Measurements from ENCODE around the gene ATP4A. TPM values are rescaled to one million over a fixed set of nuclear protein-coding genes. Genes with fewer than 3 reads are reported as not detected.

ATP4A gene
- total RNA-seq, 4 donors from 2014 or later, result 0.18 TPM; not detected in 3

GRCh38 chr19:35507561-35507960 is 55.9 kb downstream of the ATP4A start:
- no peak overlapping the region for H3K4me3 ChIP-seq
- no peak for DNase-seq
- no peak overlapping the region for H3K27ac ChIP-seq
- intact Hi-C loops (cut with DNase I), result no loop called here
- TF ChIP-seq CTCF (IDR thresholded peaks at IDR 0.05) (no peak), POLR2A (IDR thresholded peaks at IDR 0.05) (no peak)
- 78 to 81% methylated on average over 6 to 7 of the region's 11 CpGs for WGBS, 2 donors
- peaks cover 5 to 27% (median 13%) of the 10 kb centered on the region in 3 donors for H3K4me1 ChIP-seq
- peaks cover 0 to 53% (median 0%) of the 10 kb centered on the region in 4 donors for H3K27me3 ChIP-seq
- H3K36me3 ChIP-seq, result peaks cover 0 to 21% (median 0%) of the 10 kb centered on the region in 3 donors
- no peaks in the 10 kb centered on the region for H3K9me3 ChIP-seq

- H3K9me3 ChIP-seq, result no peaks in the 10 kb centered on the region
- H3K27ac ChIP-seq, result no peak overlapping the region
- H3K4me3 ChIP-seq, result no peak overlapping the region
- H3K4me1 ChIP-seq, result peaks cover 5 to 25% (median 13%) of the 10 kb centered on the region in 3 donors
- no peak for TF ChIP-seq POLR2A (IDR thresholded peaks at IDR 0.05)
- no peak for TF ChIP-seq CTCF (IDR thresholded peaks at IDR 0.05)
- intact Hi-C loops (cut with DNase I), result no loop called here
- WGBS, 2 donors, result 81 to 85% methylated on average over 7 of the region's 7 CpGs
- DNase-seq, result no peak
- peaks cover 0 to 21% (median 0%) of the 10 kb centered on the region in 3 donors for H3K36me3 ChIP-seq
- H3K27me3 ChIP-seq, result peaks cover 0 to 38% (median 0%) of the 10 kb centered on the region in 4 donors
These were observed 57.4 kb downstream of the ATP4A start for GRCh38 chr19:35506011-35506410.

GRCh38 chr19:35502751-35503150 is 60.7 kb downstream of the ATP4A start:
- intact Hi-C loops (cut with DNase I), result no loop called here
- DNase-seq, result no peak
- Histone ChIP-seq H3K4me1 (no peaks in the 10 kb centered on the region), H3K4me3 (no peak overlapping the region), H3K27me3 (peaks cover 0 to 13% (median 0%) of the 10 kb centered on the region in 4 donors), H3K9me3 (no peaks in the 10 kb centered on the region), H3K27ac (no peak overlapping the region), H3K36me3 (peaks cover 0 to 21% (median 0%) of the 10 kb centered on the region in 3 donors)
- WGBS, 2 donors, result 90 to 91% methylated on average over 2 to 4 of the region's 4 CpGs
- TF ChIP-seq POLR2A (IDR thresholded peaks at IDR 0.05), result no peak
- TF ChIP-seq CTCF (IDR thresholded peaks at IDR 0.05), result no peak

- Histone ChIP-seq H3K27ac (no peak overlapping the region), H3K36me3 (peaks cover 0 to 21% (median 0%) of the 10 kb centered on the region in 3 donors), H3K27me3 (peaks cover 0 to 4% (median 0%) of the 10 kb centered on the region in 4 donors), H3K4me3 (no peak overlapping the region), H3K9me3 (no peaks in the 10 kb centered on the region), H3K4me1 (no peaks in the 10 kb centered on the region)
- TF ChIP-seq CTCF (IDR thresholded peaks at IDR 0.05), result no peak
- no peak for TF ChIP-seq POLR2A (IDR thresholded peaks at IDR 0.05)
- no peak for DNase-seq
- 40 to 90% methylated on average over 1 to 5 of the region's 15 CpGs for WGBS, 2 donors
- intact Hi-C loops (cut with DNase I), result no loop called here
These were observed 61.8 kb downstream of the ATP4A start for GRCh38 chr19:35501684-35502083.

GRCh38 chr19:35500611-35501010 is 62.8 kb downstream of the ATP4A start:
- Histone ChIP-seq H3K4me1 (peaks cover under 1 to 1% (median 1%) of the 10 kb centered on the region in 3 donors), H3K27ac (no peak overlapping the region), H3K4me3 (no peak overlapping the region), H3K9me3 (no peaks in the 10 kb centered on the region), H3K27me3 (peaks cover 0 to 4% (median 0%) of the 10 kb centered on the region in 4 donors), H3K36me3 (peaks cover 0 to 13% (median 0%) of the 10 kb centered on the region in 3 donors)
- 84 to 100% methylated on average over 1 to 8 of the region's 10 CpGs for WGBS, 2 donors
- no peak for DNase-seq
- TF ChIP-seq POLR2A (IDR thresholded peaks at IDR 0.05) (no peak), CTCF (IDR thresholded peaks at IDR 0.05) (no peak)
- intact Hi-C loops (cut with DNase I), result no loop called here

Other genes with a start within 250 kb of the ATP4A start
- 1 to 10 TPM in 2 of 4 donors, under 1 TPM in 2; 0.11 to 6.1 (median 1.9) TPM for gene CD22, start 234.5 kb downstream of the ATP4A start, total RNA-seq
- gene FFAR1, start 215.8 kb downstream of the ATP4A start, total RNA-seq, result not detected
- not detected for gene FFAR3, start 205.2 kb downstream of the ATP4A start, total RNA-seq
- not detected for gene GPR42, start 192.6 kb downstream of the ATP4A start, total RNA-seq
- gene FFAR2, start 115.4 kb downstream of the ATP4A start, total RNA-seq, result 1 to 10 TPM in 1 of 4 donors, under 1 TPM in 2, not detected in 1; 0.49 to 2.5 (median 0.56) TPM
- 100 to 1,000 TPM in 2 of 4 donors, 10 to 100 TPM in 1, 1 to 10 TPM in 1; 4.6 to 656 (median 111) TPM for gene KRTDAP, start 73.2 kb downstream of the ATP4A start, total RNA-seq
- gene DMKN, start 50.0 kb downstream of the ATP4A start, total RNA-seq, result 100 to 1,000 TPM in 3 of 4 donors, 10 to 100 TPM in 1; 81.6 to 449 (median 257) TPM
- 1,000 to 10,000 TPM in 1 of 4 donors, 100 to 1,000 TPM in 2, 10 to 100 TPM in 1; 58.2 to 1,096 (median 541) TPM for gene SBSN, start 35.3 kb downstream of the ATP4A start, total RNA-seq
- not detected for gene GAPDHS, start 30.2 kb downstream of the ATP4A start, total RNA-seq
- 100 to 1,000 TPM in 1 of 4 donors, 10 to 100 TPM in 3; 68.1 to 119 (median 89.6) TPM for gene TMEM147, start 18.0 kb downstream of the ATP4A start, total RNA-seq
- not detected for gene PMIS2, start 22.5 kb upstream of the ATP4A start, total RNA-seq
- 10 to 100 TPM in 2 of 4 donors, 1 to 10 TPM in 2; 3.5 to 11.5 (median 10.6) TPM for gene HAUS5, start 49.1 kb upstream of the ATP4A start, total RNA-seq
- 10 to 100 TPM; 52.1 to 59.1 (median 53.0) TPM for gene RBM42, start 65.4 kb upstream of the ATP4A start, total RNA-seq
- gene ETV2, start 78.1 kb upstream of the ATP4A start, total RNA-seq, result under 1 TPM in 2 of 4 donors, not detected in 2; 0.31 to 0.44 TPM
- 100 to 1,000 TPM; 582 to 942 (median 761) TPM for gene COX6B1, start 84.7 kb upstream of the ATP4A start, total RNA-seq
- gene UPK1A, start 102.9 kb upstream of the ATP4A start, total RNA-seq, result 10 to 100 TPM in 1 of 4 donors, 1 to 10 TPM in 2, not detected in 1; 4.6 to 18.7 (median 9.8) TPM
- gene ZBTB32, start 140.9 kb upstream of the ATP4A start, total RNA-seq, result under 1 TPM in 1 of 4 donors, not detected in 3; 0.38 TPM
- 10 to 100 TPM in 3 of 4 donors, 1 to 10 TPM in 1; 7.5 to 33.7 (median 15.6) TPM for gene KMT2B, start 154.3 kb upstream of the ATP4A start, total RNA-seq
- gene IGFLR1, start 178.8 kb upstream of the ATP4A start, total RNA-seq, result 1 to 10 TPM in 3 of 4 donors, under 1 TPM in 1; 0.87 to 4.8 (median 4.3) TPM
- 10 to 100 TPM; 10.2 to 19.0 (median 17.5) TPM for gene U2AF1L4, start 181.8 kb upstream of the ATP4A start, total RNA-seq
- gene PSENEN, start 182.0 kb upstream of the ATP4A start, total RNA-seq, result 10 to 100 TPM; 23.3 to 33.9 (median 32.3) TPM
- gene LIN37, start 184.9 kb upstream of the ATP4A start, total RNA-seq, result 10 to 100 TPM in 2 of 4 donors, 1 to 10 TPM in 2; 5.7 to 13.4 (median 9.5) TPM
- gene HSPB6, start 193.4 kb upstream of the ATP4A start, total RNA-seq, result 10 to 100 TPM in 1 of 4 donors, 1 to 10 TPM in 3; 1.7 to 21.9 (median 3.6) TPM
- 1 to 10 TPM; 3.7 to 9.7 (median 8.6) TPM for gene PROSER3, start 194.5 kb upstream of the ATP4A start, total RNA-seq
- gene ARHGAP33, start 211.9 kb upstream of the ATP4A start, total RNA-seq, result 1 to 10 TPM; 1.3 to 8.4 (median 2.3) TPM
- not detected for gene PRODH2, start 249.2 kb upstream of the ATP4A start, total RNA-seq